Esophagus squamous epithelium (tissue), 5 donors: Measurements from ENCODE around the gene PLEKHN1. TPM values are rescaled to one million over a fixed set of nuclear protein-coding genes. Genes with fewer than 3 reads are reported as not detected.

Source experiments
- DNase-seq: peaks from one replicate; lab custom pipeline; 2025; lab: John Stamatoyannopoulos, UW
- H3K27ac ChIP-seq, 4 donors: fragments of 200-600 bp; sonication (generic); one replicate each; pipeline ENCODE4 v1.5.1; 2016 to 2019; ENCODE audit warnings: mild to moderate bottlenecking in 1 of 4
- H3K27me3 ChIP-seq, 4 donors: fragments of 200-600 bp; sonication (generic); 1 replicate in 3 of 4; 2 replicates in 1 of 4; pipeline versions ENCODE4 v1.5.1 to v1.6.0; 2017 to 2021; ENCODE audit warnings: antibody characterized with exemption in 1 of 4
- H3K36me3 ChIP-seq, 3 donors: fragments of 200-600 bp; sonication (generic); one replicate each; pipeline ENCODE4 v1.5.1; 2016 to 2019
- H3K4me1 ChIP-seq, 3 donors: fragments of 200-600 bp; sonication (generic); one replicate each; pipeline ENCODE4 v1.5.1; 2017 to 2019
- H3K4me3 ChIP-seq, 4 donors: fragments of 200-600 bp; sonication (generic); 1 replicate in 3 of 4; 2 replicates in 1 of 4; pipeline ENCODE4 v1.5.1; 2016 to 2019; ENCODE audit warnings: mild to moderate bottlenecking in 2 of 4, moderate library complexity in 1 of 4
- H3K9me3 ChIP-seq, 3 donors: fragments of 200-600 bp; sonication (generic); one replicate each; pipeline ENCODE4 v1.5.1; 2016 to 2019
- POLR2A ChIP-seq, 4 donors: fragments of 450-650 bp; IDR thresholded peaks; one replicate each; pipeline ENCODE4 v1.6.1; 2017; ENCODE audit warnings: antibody characterized with exemption in 4 of 4, mild to moderate bottlenecking in 4 of 4, moderate library complexity in 3 of 4
- WGBS, 2 donors: methylation state at CpG; one replicate each; pipeline ENCODE4 v1.1.5; 2018; 5-methylcytosine and 5-hydroxymethylcytosine counted together
- intact Hi-C: fragments of 100-400 bp; cut with DNase I; formaldehyde crosslinking; loops from one replicate; pipeline ENCODE4 v1.15.0; 2022
- total RNA-seq, 4 donors: library from RNA; depleted of rRNA; stranded (reverse); fragments of >200 nt; gene quantifications; one replicate each; pipeline ENCODE4 v1.1.0, GENCODE V29; 2016
- TF ChIP-seq, protein P1 (sequence below), 6 experiments: fragments of 450-650 bp in 4 of 6; fragments of 200-600 bp in 2 of 6; sonication (generic) in 2 of 6; IDR thresholded peaks; one replicate each; pipeline ENCODE4 v1.5.1; 2016 to 2019; ENCODE audit warnings: antibody characterized with exemption in 6 of 6, mild to moderate bottlenecking in 4 of 6, moderate library complexity in 4 of 6
- donor health status: DM: yes; HTN: yes; CAD: no.

Gene PLEKHN1
- total RNA-seq, 4 donors from 2014 or later, result 16.8 to 39.6 (median 23.4) TPM

- WGBS, 2 donors, result 56 to 90% methylated on average over 2 of the region's 24 CpGs
- Histone ChIP-seq H3K9me3 (peaks cover 0 to 7% (median 1%) of the 10 kb centered on the region in 3 donors), H3K4me1 (peaks cover 14 to 54% (median 37%) of the 10 kb centered on the region in 3 donors), H3K27me3 (peaks cover 0 to 89% (median 3%) of the 10 kb centered on the region in 4 donors), H3K36me3 (no peaks in the 10 kb centered on the region), H3K4me3 (no peak overlapping the region), H3K27ac (no peak overlapping the region)
- DNase-seq, result no peak
- intact Hi-C loops, result no loop called here
- TF ChIP-seq, protein P1, sequence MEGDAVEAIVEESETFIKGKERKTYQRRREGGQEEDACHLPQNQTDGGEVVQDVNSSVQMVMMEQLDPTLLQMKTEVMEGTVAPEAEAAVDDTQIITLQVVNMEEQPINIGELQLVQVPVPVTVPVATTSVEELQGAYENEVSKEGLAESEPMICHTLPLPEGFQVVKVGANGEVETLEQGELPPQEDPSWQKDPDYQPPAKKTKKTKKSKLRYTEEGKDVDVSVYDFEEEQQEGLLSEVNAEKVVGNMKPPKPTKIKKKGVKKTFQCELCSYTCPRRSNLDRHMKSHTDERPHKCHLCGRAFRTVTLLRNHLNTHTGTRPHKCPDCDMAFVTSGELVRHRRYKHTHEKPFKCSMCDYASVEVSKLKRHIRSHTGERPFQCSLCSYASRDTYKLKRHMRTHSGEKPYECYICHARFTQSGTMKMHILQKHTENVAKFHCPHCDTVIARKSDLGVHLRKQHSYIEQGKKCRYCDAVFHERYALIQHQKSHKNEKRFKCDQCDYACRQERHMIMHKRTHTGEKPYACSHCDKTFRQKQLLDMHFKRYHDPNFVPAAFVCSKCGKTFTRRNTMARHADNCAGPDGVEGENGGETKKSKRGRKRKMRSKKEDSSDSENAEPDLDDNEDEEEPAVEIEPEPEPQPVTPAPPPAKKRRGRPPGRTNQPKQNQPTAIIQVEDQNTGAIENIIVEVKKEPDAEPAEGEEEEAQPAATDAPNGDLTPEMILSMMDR (IDR thresholded peaks at IDR 0.05), result no peak
- TF ChIP-seq POLR2A (IDR thresholded peaks at IDR 0.05), result no peak
Measured at GRCh38 chr1:996851-997712, 30.8 kb downstream of the PLEKHN1 start.

DNA sequence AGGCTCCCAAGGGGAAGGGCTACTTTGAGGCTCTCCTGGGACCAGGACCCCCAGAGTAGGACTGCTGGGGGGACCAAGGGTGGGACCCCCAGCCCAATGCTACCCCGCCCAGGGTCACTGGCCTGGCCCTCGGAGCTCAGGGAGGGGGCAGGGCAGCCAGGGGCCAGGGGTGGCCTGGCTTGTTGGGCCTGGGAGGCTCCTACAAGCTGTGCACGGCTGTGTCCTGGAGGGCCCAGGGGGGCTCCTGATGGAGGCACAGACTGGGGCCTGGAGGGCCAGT lies 31.4 kb downstream of the PLEKHN1 start:
- Histone ChIP-seq H3K27me3 (peaks cover 0 to 92% (median 3%) of the 10 kb centered on the region in 4 donors), H3K4me3 (peak overlapping the region in 1 of 4 donors; percentile 78), H3K27ac (no peak overlapping the region), H3K36me3 (no peaks in the 10 kb centered on the region), H3K9me3 (peaks cover 0 to 1% (median 0%) of the 10 kb centered on the region in 3 donors), H3K4me1 (peaks cover 14 to 55% (median 38%) of the 10 kb centered on the region in 3 donors)
- WGBS, 2 donors, result no CpG with 5 or more reads among the region's 3 CpGs
- no peak for DNase-seq
- intact Hi-C loops, result no loop called here
- no peak for TF ChIP-seq POLR2A (IDR thresholded peaks at IDR 0.05)
- TF ChIP-seq, protein P1 (IDR thresholded peaks at IDR 0.05), result no peak

GRCh38 chr1:997993-998744 lies 31.9 kb downstream of the PLEKHN1 start:
- WGBS, 2 donors, result no CpG with 5 or more reads among the region's 75 CpGs
- no peaks in the 10 kb centered on the region for H3K36me3 ChIP-seq
- H3K4me3 ChIP-seq, result peak overlapping the region; percentile 59 to 78 (median 68)
- DNase-seq, result no peak
- peak overlapping the region in 2 of 4 donors; percentile 94 to 97 for H3K27ac ChIP-seq
- H3K27me3 ChIP-seq, result peaks cover 0 to 92% (median 3%) of the 10 kb centered on the region in 4 donors
- peaks cover 14 to 55% (median 38%) of the 10 kb centered on the region in 3 donors for H3K4me1 ChIP-seq
- TF ChIP-seq, protein P1 (IDR thresholded peaks at IDR 0.05), result no peak
- TF ChIP-seq POLR2A (IDR thresholded peaks at IDR 0.05), result no peak
- intact Hi-C loops, result no loop called here
- H3K9me3 ChIP-seq, result no peaks in the 10 kb centered on the region

DNA sequence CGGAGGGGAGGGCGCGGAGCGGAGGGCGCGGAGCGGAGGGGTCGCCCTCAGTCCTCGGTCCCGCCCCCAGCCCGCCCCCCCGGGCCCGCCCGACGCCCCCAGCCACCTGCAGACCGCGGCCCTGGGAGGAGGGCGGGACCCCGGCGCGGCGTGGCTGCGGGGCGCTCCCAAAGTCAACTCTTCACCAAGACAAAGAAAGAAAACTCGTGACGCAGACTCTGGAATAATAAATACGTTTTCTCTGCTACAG lies 32.4 kb downstream of the PLEKHN1 start:
- Histone ChIP-seq H3K27ac (peak overlapping the region in 3 of 4 donors; percentile 91 to 97 (median 94)), H3K4me3 (peak overlapping the region; percentile 59 to 78 (median 68)), H3K27me3 (peaks cover 0 to 91% (median 3%) of the 10 kb centered on the region in 4 donors), H3K4me1 (peaks cover 14 to 55% (median 38%) of the 10 kb centered on the region in 3 donors), H3K36me3 (no peaks in the 10 kb centered on the region), H3K9me3 (no peaks in the 10 kb centered on the region)
- TF ChIP-seq, protein P1 (IDR thresholded peaks at IDR 0.05), result no peak
- no peak for TF ChIP-seq POLR2A (IDR thresholded peaks at IDR 0.05)
- WGBS, 2 donors, result no CpG with 5 or more reads among the region's 27 CpGs
- intact Hi-C loops, result no loop called here
- DNase-seq, result no peak
